ENCODE data around the gene CCDC170.
"Not testable (repeated sequence)": the region's sequence is repeated elsewhere in the genome, so short reads cannot be mapped to it uniquely, and the experiment has no call there.

Gene CCDC170

GRCh38 chr6:151544453-151544852 is 50.6 kb downstream of the CCDC170 start:
- DNase-seq (ENCODE audit: low read depth): no peak

- DNase-seq (ENCODE audit: low read depth): not testable (repeated sequence)
These were observed 51.1 kb downstream of the CCDC170 start for GRCh38 chr6:151544884-151545283.

- DNase-seq (ENCODE audit: low read depth): no peak
These were observed 53.3 kb downstream of the CCDC170 start for GRCh38 chr6:151546941-151547659.

DNA sequence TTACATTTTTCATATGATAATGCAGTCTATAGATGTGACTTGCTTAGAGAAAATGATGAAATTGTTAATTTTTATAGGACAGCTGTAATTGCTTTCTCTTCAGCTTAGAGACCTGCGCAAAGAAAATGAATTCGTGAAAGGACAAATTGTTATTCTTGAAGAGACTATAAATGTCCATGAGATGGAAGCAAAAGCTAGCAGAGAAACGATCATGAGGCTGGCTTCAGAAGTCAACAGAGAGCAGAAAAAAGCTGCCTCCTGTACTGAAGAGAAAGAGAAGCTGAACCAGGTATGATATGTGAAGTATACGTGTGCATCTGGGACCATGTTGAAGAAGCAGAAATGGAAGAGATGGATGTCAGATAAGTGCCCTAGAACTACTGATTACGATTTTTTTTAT is 54.4 kb downstream of the CCDC170 start:
- no peak for DNase-seq (ENCODE audit: low read depth)

DNA sequence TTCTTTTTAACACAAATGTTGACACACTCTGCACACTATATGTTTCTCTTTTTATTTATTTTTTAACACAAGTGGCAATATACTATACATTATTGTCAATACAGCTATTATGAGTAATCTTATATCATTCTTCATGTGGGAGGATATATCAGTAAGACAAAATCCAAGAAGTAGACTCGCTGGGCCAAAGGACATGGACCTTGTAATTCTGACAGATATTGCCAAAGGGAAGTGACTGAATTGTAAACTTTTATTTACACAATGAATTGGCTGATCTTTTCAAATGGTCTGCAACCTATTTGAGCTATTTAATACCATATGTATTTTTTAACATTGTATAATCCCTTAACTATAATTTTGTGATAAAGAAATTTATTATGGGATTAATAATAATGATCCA is 56.0 kb downstream of the CCDC170 start:
- no peak for DNase-seq (ENCODE audit: low read depth)

- no peak for DNase-seq (ENCODE audit: low read depth)
These were observed 56.8 kb downstream of the CCDC170 start for GRCh38 chr6:151550618-151551017.

- no peak for DNase-seq (ENCODE audit: low read depth)
These were observed 57.5 kb downstream of the CCDC170 start for GRCh38 chr6:151551223-151551857.

- no peak for DNase-seq (ENCODE audit: low read depth)
These were observed 59.8 kb downstream of the CCDC170 start for GRCh38 chr6:151553416-151554165.

- DNase-seq (ENCODE audit: low read depth): no peak
These were observed 67.4 kb downstream of the CCDC170 start for GRCh38 chr6:151561238-151561637.

DNA sequence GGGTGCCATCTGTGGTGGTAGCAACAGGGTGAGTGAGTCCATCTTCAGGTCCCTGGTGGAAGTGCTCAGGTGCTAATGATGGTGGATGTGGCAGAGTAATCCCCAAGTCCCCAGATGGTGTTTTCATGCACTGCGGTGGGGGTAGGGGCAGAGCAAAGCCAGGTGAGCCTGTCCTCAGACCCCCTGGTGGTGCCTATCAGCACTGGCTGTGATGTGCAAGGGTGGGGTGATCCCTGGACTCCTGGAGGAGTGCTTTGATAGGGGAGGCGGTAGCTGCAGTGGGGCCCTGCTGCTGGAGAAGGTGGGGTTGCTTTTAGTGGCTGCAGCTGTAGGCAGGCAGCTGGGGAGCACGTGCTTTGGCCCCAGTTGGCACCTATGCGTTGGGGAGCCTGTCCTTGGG is 70.8 kb downstream of the CCDC170 start:
- DNase-seq (ENCODE audit: low read depth): no peak

GRCh38 chr6:151565940-151566339 is 72.1 kb downstream of the CCDC170 start:
- no peak for DNase-seq (ENCODE audit: low read depth)

DNA sequence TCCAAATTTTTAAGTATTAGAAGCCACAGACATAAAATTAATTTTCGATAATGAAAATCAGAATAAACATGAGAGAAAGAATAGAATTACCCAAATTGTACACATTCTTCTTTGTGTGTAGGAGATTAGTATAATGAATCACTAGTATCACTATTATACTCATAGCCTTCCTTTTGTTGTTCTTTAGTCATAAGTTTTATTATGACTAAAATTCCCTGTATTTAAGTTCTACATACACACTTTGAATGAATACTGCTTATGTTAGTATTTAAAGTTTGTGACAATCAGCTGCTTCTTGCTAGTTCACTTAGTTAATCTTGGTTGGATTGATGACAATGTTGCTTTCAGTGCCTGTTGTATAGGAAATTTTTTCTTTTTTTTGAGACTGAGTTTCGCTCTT is 72.7 kb downstream of the CCDC170 start:
- no peak for DNase-seq (ENCODE audit: low read depth)

- no peak for DNase-seq (ENCODE audit: low read depth)
These were observed 82.8 kb downstream of the CCDC170 start for GRCh38 chr6:151576633-151577032.

DNA sequence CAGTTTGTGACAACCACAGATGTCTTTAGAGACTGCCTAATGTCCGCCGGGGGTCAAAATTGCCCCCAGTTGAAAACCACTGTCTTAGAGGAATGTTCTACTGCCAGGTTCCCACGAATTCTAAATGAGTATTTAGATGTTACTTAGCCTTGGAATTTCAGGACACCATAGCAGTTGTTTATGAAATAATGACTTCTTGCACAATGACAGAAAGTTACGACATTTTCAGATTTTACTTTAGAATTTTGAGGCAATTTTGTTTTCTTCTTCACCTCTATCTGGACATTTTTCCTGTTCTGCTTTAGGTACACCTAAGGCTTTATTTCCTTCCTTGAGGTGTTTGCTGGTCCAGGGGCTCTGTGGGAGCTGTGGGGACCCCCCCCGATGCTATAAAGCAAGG is 83.4 kb downstream of the CCDC170 start:
- no peak for DNase-seq (ENCODE audit: low read depth)

GRCh38 chr6:151585741-151586140 is 91.9 kb downstream of the CCDC170 start:
- no peak for DNase-seq (ENCODE audit: low read depth)

GRCh38 chr6:151589667-151590066 is 95.8 kb downstream of the CCDC170 start:
- DNase-seq (ENCODE audit: low read depth): no peak

DNA sequence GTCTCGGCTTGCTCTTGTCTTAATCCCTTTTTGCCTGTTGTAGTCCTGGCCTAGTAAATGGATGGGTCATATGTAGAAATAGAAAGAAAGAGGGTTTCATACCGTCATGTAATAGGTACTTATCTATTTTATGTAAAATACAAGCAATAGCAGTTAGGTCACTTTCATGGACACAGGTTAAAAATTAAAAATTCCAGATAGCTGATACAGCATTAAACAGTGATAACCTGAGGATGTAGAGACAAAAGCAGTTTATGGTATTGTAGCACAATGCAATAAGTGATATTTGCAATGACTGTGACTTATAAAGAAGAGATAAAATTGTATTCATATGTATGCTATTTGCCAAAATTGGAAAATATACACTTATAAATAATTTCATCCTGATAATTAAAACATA is 96.9 kb downstream of the CCDC170 start:
- no peak for DNase-seq (ENCODE audit: low read depth)

- DNase-seq (ENCODE audit: low read depth): no peak
These were observed 98.8 kb downstream of the CCDC170 start for GRCh38 chr6:151592449-151593159.

- DNase-seq (ENCODE audit: low read depth): no peak
These were observed 115.5 kb downstream of the CCDC170 start for GRCh38 chr6:151609146-151609902.

DNA sequence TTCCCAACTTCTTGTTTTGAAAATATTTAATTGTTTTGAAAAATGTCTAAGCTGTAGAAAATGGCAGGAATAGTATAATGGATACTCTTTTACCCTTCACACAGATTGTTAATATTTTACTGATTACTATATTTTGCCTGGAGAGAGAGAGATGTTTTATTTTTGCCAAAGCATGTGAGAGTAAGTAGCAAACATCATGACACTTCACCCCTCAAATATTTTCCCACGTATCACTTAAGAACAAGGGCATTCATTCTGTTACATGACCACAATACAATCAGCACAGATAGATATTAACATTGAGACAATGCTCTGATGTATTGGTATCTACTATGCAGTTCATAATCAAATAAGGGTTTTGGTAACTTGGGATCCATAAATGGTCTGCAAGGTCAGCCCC is 116.5 kb downstream of the CCDC170 start:
- no peak for DNase-seq (ENCODE audit: low read depth)

GRCh38 chr6:151614630-151615029 is 120.8 kb downstream of the CCDC170 start:
- no peak for DNase-seq (ENCODE audit: low read depth)

- no peak for DNase-seq (ENCODE audit: low read depth)
These were observed 122.3 kb downstream of the CCDC170 start for GRCh38 chr6:151616091-151616513.
